Dermis microvascular lymphatic vessel endothelial cell (primary cell): ENCODE measurements around the gene TCP11L2. TPM values are rescaled to one million over a fixed set of nuclear protein-coding genes. Genes with fewer than 3 reads are reported as not detected.
"Not testable (repeated sequence)": the region's sequence is repeated elsewhere in the genome, so short reads cannot be mapped to it uniquely, and the experiment has no call there.

Source experiments
- DNase-seq, 2 donors: peaks; one replicate each; pipeline versions ENCODE4 v3.0.0 to v3.0.0-alpha.2; 2010; ENCODE audit warnings: low read depth in 2 of 2
- total RNA-seq: library from RNA; depleted of rRNA; stranded (reverse); fragments of >200 nt; gene quantifications from 2 replicates; pipeline ENCODE4 v1.2.1, GENCODE V29; 2014

TCP11L2 gene
- total RNA-seq, 1 donor from 2014 or later, result 42.7 TPM

DNA sequence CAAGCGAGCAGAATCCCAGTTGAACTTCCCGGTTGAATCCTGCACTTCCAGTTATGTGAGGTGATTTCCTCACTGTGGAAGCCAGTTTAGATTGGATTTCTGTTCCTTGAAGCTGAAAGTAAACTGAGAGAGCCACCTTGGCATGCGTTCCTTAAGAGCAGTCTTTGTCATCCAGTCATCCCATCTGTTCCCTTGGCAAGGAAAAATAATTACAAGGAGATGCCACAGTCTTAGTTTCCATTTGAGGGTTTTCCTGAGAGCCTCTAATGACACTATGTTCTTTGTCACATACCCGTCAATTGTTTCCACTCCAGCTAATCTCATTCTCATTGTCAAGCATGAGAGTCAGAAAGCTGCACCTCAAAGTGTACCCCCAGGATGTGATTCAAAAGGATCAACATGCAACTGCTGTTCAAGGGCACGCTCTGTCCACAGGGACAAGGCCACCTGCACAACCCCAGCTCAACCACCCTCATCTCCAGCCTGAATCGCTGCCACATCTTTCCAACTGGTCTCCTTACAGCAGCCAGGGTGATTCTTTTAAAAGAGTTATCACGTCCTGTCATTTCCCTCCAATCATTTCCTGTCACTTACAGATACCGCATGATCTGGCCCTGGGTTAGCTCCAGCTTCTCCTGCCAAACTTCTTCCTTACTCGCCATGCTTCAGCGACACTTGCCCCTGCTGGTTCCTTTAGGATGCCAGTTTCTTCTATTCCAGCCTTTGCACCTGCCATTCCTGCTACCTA, 18.0 kb upstream of the TCP11L2 start:
- no peak for DNase-seq

DNA sequence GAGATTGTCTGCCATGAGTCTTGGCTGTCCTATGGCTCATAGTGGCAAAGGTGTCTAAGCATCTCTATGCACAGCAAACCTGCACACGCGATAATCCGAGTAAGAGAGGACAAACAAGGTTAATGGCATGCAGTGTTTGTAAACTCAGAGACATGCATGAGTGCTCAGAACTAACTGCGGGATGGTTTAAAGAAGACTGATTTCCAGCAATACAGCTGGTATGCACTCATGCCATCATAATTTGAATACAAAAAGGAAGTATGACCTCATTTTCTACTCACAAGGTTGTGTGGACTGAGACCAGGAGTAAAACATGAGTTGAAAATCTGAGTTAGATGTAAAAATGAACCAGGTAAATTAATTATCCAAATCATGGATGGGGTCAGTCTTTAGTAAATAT, 16.6 kb upstream of the TCP11L2 start:
- DNase-seq, result no peak

DNA sequence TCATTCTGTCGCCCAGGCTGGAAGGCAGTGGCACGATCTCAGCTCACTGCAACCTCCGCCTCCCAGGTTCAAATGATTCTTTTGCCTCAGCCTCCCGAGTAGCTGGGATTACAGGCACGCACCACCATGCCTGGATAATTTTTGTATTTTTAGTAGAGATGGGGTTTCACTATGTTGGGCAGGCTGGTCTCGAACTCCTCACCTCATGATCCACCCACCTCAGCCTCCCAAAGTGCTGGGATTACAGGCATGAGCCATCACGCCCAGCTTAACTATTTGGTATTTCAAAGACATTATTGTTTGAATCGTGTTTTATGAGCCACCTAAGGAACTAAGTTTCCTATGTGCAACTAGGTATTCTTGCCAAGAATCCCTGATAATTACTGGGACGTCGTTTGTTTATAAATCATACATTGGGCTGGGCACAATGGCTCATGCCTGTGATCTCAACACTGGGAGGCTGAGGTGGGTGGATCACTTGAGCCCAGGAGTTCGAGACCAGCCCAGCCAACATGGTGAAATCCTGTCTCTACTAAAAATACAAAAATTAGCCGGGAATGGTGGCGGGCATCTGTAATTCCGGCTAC, 15.9 kb upstream of the TCP11L2 start:
- DNase-seq, result not testable (repeated sequence)

DNA sequence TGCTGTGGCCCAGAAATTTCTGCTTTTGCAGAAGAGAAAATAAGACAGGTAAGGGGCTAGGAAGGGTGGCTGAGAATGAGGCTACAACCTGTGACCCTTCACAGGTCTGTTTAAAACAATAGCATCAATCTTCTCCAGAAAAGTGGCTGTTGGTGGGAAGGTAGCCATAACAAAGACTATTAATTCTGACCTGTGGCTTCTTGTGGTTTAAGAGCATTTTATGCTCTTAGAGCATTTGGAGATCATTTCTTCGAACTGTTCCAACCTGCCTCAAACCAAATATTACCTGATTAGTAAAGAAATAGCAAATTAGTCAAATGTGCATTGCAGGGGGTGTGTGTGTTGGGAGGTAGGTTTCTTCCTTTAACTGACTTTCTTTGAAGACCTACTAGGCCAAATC, 15.2 kb upstream of the TCP11L2 start:
- no peak for DNase-seq

DNA sequence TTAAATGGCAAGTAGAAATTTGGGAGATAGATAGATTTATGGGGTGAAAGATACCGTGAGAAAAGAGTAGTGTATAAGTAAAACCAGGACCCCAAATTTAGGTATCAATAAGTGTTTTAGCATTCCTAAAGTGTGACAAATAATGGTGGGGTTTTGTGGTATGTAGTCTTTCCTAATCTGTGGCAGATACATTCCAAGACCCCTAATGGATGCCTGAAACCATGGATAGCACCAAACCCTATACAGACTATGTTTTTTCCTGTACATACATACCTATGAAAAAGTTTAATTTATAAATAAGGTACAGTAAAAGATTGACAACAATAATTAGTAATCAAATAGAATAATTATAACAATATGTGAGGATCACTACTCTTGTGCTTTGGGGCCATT, 14.4 kb upstream of the TCP11L2 start:
- DNase-seq, result no peak

DNA sequence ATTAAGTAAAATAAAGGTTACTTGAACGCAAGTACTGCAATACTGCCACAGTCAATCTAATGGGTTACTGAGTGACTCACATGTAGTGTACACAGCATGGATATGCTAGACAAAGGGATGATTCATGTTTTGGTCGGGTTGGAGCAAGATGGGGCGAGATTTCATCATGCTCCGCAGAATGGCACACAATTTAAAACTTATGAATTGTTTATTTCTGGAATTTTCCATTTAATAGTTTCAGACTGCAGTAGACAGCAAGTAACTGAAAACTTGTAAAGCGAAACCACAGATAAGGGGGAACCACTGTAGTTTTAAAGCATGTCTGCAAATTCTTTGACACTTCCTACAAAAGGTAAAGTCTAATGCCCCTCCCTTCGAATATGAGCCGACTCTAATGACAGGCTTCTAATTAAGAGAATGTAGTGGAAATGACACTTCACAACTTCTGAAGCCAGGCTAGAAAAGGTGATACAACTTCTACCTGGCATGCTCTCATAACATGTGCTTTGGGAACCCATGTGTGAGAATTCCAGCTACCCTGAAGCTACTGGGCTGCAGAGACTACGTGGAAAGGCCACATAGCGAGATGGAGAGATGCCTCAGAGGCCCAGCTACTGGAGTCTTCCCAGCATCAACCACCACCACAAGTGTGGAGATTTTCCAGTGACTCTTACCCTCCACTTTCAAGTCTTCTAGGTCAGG, 13.9 kb upstream of the TCP11L2 start:
- peak; percentile 78 to 90 for DNase-seq

DNA sequence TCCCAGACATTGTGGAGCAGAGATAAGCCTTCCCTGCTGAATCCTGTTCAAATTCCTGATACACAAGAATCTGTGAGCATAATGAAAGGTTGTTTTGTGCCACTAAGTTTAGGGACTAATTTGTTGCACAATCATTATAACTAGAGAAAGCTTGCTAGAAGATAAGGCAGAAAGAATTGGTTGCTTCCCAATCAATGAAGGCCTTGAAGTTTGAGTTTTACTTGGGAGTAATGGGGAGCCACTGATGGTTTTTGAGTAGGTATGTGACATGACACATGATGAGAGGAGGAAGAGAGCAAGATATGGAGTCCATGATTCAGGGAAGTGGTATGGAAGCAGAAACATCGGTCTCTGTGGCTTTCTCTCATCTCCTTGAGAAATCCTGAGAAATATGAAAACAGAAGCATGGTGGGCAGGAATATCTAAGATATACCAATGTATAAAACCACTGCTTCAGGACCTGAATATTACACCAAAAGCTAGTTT, 13.3 kb upstream of the TCP11L2 start:
- DNase-seq, result no peak

DNA sequence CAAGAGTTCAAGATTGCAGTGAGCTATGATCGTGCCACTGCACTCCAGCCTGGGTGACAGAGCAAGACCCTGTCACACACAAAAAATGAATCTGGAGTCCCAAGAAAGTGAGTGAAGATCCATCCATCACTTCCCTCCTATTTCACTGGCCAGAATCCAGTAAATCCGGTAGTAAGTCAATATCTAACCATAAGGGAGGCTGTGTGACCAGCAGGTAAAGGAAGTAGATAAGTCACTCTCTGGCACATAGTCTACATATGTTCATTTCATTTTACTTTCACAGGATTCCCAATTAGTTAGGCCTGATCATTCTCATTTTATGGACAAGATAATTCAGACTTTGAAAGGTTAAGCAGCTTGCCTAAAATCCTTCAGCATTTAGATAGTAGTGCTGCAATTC, 11.9 kb upstream of the TCP11L2 start:
- no peak for DNase-seq

DNA sequence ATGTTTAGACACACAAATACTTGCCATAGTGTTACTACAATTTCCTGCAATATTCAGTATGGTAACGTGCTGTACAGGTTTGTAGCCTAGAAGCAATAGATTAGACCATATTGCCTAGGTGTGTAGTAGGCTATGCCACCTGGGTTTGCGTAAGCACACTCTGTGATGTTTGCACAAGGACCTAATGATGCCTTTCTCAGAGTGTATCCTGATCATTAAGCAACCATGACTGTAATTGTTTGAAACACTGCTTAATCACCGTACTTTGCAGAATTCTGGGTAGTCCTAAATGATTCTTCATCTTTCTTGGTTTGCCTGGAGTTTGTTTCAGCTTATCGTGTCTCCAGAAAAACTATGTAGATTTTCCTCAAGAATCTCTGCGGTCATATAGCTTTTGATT, 11.2 kb upstream of the TCP11L2 start:
- no peak for DNase-seq

DNA sequence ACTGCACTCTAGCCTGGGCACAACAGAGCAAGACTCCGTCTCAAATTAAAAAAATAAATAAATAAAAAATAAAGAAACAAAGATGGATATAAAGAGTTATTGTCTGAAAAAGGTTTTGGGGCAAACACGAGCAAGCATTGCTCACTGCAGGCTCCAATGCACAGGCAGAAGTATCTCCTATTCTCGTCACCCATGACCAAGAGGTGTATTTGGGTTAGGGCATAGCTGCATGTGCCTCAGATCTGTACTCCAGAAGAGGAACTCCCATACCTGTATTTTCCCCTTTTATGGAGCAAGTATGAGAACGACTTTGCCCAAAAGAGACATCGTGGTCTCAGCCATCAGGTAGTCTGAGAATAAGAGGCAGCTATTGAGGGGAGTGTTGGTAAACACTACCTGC, 10.2 kb upstream of the TCP11L2 start:
- DNase-seq, result no peak

DNA sequence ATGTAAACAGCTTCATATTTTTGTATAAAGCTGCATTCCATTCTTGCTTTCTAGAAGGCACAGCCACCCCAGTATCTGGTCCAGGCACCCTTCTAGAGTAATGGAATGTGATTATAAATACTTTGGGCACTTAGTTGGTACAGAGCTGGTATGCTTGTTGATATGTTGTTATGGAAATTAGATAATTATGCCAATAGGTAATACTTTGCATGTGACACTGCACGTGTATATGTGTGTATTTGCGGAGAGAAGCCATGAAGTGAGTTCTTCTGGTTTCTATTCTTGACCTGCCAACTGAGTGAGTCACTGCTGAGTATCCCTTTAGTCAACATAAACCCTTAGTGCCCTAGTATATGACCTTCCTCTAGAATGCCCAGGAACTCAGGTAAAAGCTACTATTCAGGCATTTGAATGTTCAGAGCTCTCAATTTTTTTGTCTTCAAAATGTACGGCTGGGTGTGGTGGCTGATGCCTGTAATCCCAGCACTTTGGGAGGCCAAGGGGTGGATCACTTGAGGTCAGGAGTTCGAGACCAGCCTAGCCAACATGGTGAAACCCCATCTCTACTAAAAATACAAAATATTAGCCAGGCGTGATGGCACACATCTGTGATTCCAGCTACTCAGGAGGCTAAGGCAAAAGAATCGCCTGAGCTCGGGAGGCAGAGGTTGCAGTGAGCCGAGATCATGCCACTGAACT, 6.2 kb upstream of the TCP11L2 start:
- peak in 1 of 2 donors; percentile 29 for DNase-seq

DNA sequence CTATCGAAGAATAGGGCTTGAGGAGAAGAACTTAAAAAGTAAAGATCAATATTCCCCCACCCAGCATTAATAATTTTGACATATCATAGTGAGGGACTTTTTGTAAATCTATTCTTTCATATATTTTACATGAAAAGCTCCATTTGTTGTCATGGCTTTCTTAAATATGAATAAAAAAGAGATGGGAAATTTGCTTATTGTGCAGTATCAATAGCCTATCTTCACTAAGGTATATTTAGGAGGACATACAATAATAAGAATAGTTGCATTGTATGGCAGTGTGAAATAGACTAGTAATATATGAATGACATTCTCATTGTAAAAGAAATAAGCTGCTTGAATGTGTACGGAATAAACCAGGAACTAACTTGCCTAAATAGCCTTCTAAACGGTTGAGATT, 5.5 kb upstream of the TCP11L2 start:
- DNase-seq, result no peak

DNA sequence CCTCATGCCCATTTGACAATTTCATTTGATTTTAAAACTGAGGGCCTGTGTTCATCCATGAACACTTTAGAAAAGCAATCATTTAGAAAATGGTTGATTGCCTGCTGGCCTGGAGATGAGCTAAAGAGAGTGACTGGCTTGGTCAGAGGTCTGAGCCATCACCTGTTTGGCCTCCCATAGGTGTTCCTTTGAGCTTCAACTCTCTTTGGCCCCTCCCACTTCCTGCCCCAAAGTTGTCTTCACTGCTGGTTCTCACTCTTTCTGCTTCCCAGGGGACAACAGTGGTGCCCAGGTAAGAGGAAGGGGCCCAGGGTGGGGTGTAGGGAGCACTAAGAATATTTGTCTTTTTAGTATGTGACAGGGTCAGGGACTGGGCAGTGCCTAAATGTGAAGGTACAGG, 4.9 kb upstream of the TCP11L2 start:
- DNase-seq, result no peak

DNA sequence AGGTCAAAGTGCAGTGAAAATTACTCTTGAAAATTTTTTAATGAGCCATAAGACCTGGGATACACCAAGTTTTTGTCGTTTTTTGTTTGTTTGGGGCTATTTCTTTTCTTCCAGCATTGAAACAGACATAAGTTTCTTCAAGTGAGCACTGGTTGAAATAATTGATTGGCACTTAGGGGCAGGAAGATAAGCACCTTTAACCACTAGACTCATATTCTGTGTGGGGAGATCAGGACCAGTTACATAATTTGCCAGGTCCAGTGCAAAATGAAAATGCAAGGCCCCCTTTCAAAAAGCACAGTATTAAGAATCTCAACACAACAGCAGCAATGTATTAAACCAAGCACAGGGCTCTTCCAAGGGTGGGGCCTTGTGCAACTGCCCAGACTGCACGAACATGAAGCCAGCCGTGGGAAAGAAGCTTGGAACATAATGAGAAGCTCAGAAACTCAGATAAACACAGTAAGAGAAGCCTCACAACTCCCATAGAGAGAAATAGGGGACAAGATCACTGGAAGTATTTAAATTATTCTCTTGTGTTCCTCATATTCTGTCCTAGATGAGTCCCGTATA, 3.2 kb upstream of the TCP11L2 start:
- no peak for DNase-seq

DNA sequence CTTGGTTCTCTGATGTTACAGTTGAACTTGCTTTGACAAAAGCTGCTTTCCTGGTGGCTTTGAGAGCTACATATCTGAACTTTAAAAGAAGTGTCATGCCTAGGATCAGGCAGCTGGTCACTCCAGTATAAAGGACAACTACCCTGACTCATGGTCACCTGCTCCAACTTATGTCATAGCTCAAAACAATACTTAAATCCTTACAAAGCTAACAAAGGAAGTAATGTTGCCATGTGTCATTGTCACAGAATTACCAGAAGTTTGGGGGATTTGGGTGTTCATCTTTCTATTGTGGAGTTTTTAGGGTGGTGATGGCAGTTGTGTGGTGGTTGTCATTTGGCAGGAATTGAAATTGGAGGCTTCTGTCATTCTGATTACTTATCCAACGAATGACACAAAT, 1.8 kb upstream of the TCP11L2 start:
- peak; percentile 71 to 74 for DNase-seq

DNA sequence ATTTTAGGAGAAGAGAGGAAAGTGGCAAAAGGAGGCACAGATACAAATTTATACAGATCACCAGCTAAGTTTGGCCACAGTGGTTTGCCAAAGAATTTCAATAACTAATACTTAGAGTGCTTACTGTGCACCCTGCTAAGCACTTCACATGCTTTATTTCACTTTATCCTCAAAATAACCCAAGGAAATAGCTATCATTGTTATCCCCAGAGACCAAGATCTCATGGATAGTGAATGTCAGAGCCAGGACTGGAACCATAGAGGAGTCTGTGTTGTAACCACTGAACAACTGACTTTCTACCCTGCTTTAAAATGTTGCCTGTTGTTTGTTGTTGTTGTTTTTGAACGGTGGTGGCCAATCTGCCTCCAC, 1.3 kb upstream of the TCP11L2 start:
- DNase-seq, result no peak

DNA sequence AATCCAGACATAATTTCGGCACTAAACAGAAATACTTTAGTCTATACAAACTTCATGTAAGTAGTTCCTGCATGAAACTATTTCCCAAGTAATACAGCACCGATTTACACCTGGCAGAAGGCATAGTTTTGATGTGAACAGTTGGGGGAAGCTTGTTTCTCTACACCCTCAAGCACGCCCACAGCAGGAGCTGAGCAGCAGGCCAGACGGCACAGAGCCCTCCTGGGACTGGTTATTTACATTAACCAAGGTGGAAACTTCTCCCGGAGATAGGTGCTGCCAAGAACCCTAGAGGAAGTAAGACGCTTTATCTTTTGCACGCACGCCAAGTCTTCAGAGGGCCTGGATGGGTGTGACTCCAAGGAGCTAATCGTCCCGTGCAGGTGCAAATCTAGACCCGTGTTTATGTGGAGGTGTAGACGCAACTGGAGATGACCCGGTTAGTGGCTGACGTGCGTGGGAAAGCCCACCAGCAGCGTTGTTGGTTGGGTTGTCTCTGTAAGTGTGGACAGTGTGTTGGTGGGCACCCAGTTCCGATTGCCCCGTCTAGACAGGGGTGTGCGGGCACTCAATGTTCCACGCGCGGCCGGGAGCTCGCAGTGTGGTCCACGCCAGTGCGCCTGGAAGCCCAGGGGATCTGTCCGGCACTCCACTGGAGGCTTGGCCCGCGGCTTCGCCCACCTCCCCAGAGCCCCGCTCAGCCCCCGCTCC, 767 bp upstream of the TCP11L2 start:
- DNase-seq, result peak in 1 of 2 donors; percentile 89

DNA sequence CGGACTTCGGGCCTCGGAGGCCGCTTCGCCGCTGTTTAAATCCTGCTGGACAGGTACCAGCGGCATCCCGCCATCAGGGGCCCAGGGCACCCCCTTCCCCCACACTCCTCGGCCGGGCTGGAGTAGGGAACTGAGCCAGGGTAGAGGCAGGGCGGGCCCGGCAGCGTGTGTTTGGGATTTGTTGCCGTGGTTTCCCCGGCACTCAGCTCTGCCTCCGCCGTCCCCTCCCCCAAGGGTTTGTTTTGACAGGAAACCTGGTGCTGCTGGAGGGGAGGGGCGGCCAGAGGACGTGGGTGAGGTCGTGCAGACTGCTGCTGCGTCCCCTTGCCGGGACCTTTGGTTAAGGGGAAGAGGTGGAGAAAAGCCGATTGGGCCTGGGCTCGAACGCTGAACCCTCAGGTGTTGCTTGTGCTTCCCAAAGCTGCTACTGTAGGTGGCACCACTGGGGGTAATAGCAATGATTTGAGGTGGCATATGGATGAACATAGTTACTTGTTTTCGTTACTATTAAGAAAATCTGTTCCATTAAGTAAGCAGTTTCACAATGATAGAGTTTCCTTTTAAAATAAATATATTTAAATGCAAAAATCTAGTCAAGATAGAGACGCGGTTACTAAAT, 778 bp downstream of the TCP11L2 start:
- peak; percentile 96 to 98 for DNase-seq

DNA sequence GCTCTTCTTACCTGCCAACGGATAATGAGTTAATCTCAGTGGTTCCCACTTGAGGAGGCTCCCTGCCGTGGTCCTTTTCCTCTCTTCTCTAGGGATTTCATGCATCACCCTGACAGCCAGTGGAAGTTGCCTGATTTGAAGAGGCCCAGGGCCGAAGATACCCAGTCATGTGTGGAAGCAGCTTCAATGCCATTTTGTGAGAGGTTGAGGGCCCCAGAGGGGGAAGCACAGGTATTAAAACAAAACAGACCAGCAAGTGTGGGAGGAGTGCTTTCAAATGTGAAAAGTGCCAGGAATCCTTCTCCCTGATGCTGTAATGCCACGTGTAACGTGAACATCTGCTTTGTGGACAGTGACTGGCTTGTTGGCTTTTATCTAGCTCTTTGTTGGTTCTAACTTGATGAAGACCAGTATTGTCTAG, 1.5 kb downstream of the TCP11L2 start:
- no peak for DNase-seq

DNA sequence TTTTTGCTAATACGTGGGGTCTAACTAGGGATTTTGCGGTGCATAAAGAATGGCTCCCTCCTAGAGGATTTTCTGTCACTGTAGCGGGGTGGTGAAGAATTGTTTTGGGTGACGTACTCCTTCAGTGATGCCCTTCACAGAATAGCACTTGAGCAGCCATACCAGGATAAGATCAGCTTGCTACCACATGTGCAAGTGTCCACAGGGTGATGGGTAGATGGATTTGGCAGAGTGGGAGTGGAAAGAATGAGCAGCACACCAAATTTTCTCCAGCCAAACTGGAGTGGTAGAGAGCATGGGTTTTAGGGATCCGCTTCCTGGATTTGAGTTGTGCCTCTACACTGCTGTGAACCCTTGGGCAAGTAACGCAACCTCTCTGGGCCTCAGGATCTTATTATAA, 2.3 kb downstream of the TCP11L2 start:
- DNase-seq, result no peak

DNA sequence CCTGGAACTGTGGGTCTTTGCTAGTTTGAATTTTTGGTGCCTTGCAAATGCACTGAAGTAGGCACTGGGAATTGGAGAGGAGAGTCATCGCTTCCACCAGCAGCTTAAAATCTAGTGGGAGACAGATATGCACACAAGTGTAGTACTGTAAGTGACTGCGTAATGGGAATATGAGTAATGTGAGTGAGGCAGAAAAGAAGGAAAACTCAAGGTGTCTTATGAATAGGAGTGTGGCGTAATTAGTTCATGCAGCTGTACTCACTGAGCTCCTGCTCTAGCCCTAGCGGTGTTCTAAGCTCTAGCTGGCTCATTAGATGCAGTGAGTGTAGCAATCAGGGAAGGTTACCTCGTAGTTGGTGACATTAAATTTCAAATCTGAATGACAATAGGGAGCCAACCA, 2.8 kb downstream of the TCP11L2 start:
- DNase-seq, result no peak
